ENCODE results near the gene TFCP2L1. TPM values are rescaled to one million over a fixed set of nuclear protein-coding genes. Genes with fewer than 3 reads are reported as not detected.
"Not testable (repeated sequence)": the region's sequence is repeated elsewhere in the genome, so short reads cannot be mapped to it uniquely, and the experiment has no call there.

The TFCP2L1 gene
- polyA plus RNA-seq (2012; ENCODE audit: missing spikeins): 1.8 TPM

GRCh38 chr2:121284463-121285449 lies at the start of gene TFCP2L1:
Gene TFCP2L1 (minus strand): TSS chr2:121285202. CDS start chr2:121285109, 93 bp downstream.
- FAIRE-seq (no peak), DNase-seq (ENCODE audit: insufficient read length) (peak; percentile 49)
- TF ChIP-seq POLR2AphosphoS5 (IDR thresholded peaks at IDR 0.05; ENCODE audit: low read depth, low read length) (no peak), POLR2A (IDR thresholded peaks at IDR 0.05; ENCODE audit: low read depth, low read length) (no peak), TAF1 (IDR thresholded peaks at IDR 0.05; ENCODE audit: borderline replicate concordance, low read depth, low read length) (no peak)

DNA sequence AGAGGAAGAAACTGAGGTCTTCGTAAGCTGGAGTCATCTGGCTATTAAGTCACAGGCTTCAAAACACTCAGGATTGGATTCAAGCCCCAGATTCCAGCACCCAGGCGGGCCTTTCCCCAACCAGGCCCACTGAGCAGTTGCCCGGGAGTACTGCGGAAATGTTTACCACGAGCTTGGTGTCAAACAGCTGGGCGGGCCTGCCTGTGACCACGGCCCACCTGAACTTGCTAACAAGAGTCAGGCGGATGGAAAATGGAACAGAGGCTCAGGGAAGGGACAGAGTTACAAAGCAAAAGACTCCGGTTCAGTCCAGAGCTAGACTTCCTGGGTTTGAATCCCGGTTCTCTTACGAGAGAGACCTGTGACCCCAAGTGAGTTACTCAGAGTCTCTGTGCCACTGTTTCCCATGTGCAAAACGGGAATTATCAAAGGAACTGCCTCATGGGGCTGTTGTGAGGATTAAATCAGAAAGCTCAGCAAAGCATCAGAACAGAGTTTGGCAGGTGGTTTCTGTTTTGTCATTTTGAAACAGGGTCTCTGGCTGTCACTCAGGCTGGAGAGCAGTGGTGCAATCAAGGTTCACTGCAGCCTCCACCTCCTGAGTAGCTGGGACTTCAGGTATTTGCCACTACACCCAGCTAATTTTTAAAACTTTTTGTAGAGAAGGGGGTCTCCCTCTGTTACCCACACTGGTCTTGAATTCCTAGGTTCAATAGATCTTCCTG lies 49.0 kb upstream of the TFCP2L1 start:
- no peak for TF ChIP-seq TAF1 (IDR thresholded peaks at IDR 0.05; ENCODE audit: borderline replicate concordance, low read depth, low read length)
- no peak for TF ChIP-seq POLR2AphosphoS5 (IDR thresholded peaks at IDR 0.05; ENCODE audit: low read depth, low read length)
- TF ChIP-seq POLR2A (IDR thresholded peaks at IDR 0.05; ENCODE audit: low read depth, low read length): no peak
- FAIRE-seq: peak; percentile 56

GRCh38 chr2:121333231-121333630 lies 48.2 kb upstream of the TFCP2L1 start:
- DNase-seq (ENCODE audit: insufficient read length): no peak
- FAIRE-seq: no peak
- TF ChIP-seq POLR2AphosphoS5 (IDR thresholded peaks at IDR 0.05; ENCODE audit: low read depth, low read length) (no peak), POLR2A (IDR thresholded peaks at IDR 0.05; ENCODE audit: low read depth, low read length) (no peak), TAF1 (IDR thresholded peaks at IDR 0.05; ENCODE audit: borderline replicate concordance, low read depth, low read length) (no peak)

More for the DNA sequence above, 49.0 kb upstream of the TFCP2L1 start:
- DNase-seq (ENCODE audit: insufficient read length): no peak

- FAIRE-seq; DNase-seq (ENCODE audit: insufficient read length): not testable (repeated sequence)
Observed at GRCh38 chr2:121331324-121331723, 46.3 kb upstream of the TFCP2L1 start.

GRCh38 chr2:121330921-121331320 lies 45.9 kb upstream of the TFCP2L1 start:
- no peak for TF ChIP-seq POLR2A (IDR thresholded peaks at IDR 0.05; ENCODE audit: low read depth, low read length)
- TF ChIP-seq POLR2AphosphoS5 (IDR thresholded peaks at IDR 0.05; ENCODE audit: low read depth, low read length): no peak
- no peak for TF ChIP-seq TAF1 (IDR thresholded peaks at IDR 0.05; ENCODE audit: borderline replicate concordance, low read depth, low read length)
- FAIRE-seq (no peak), DNase-seq (ENCODE audit: insufficient read length) (no peak)

DNA sequence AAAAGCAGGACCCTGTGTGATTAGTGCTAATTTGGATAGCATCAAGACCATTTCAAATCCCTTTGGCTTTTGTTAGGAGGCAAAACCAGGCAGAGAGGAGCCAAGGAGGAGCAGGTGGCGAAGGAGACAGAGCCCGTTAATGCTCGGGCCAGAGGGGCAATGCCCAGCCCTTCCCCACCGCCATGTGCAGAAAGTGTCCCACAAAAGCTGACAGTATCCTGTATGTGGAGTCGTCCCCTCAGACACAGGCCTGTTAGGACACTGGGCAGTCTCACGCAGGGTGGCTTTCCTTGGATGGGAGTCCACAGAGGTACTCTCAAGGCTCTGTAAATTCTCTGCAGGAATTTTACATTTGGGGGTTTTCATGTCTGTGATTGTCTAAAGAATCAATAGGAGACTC lies 44.8 kb upstream of the TFCP2L1 start:
- DNase-seq (ENCODE audit: insufficient read length) (no peak), FAIRE-seq (no peak)
- TF ChIP-seq POLR2AphosphoS5 (IDR thresholded peaks at IDR 0.05; ENCODE audit: low read depth, low read length) (no peak), TAF1 (IDR thresholded peaks at IDR 0.05; ENCODE audit: borderline replicate concordance, low read depth, low read length) (no peak), POLR2A (IDR thresholded peaks at IDR 0.05; ENCODE audit: low read depth, low read length) (no peak)

DNA sequence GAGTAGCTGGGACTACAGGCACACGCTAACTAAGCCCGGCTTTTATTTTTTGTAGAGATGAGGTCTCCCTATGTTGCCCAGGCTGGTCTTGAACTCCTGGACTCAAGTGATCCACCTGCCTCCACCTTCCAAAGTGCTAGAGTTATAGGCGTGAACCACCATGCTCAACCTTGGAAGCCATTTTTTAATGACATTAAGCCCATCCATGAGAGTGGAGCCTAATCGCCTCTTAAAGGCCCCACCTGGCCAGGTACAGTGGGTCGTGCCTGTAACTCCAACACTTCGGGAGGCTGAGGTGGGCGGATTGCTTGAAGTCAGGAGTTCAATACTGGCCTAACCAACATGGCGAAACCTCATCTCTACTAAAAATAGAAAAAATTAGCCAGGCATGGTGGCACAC lies 41.6 kb upstream of the TFCP2L1 start:
- DNase-seq (ENCODE audit: insufficient read length): no peak
- no peak for FAIRE-seq
- TF ChIP-seq POLR2A (IDR thresholded peaks at IDR 0.05; ENCODE audit: low read depth, low read length): no peak
- TF ChIP-seq POLR2AphosphoS5 (IDR thresholded peaks at IDR 0.05; ENCODE audit: low read depth, low read length): no peak
- no peak for TF ChIP-seq TAF1 (IDR thresholded peaks at IDR 0.05; ENCODE audit: borderline replicate concordance, low read depth, low read length)

- FAIRE-seq: no peak
- TF ChIP-seq POLR2AphosphoS5 (IDR thresholded peaks at IDR 0.05; ENCODE audit: low read depth, low read length): no peak
- TF ChIP-seq POLR2A (IDR thresholded peaks at IDR 0.05; ENCODE audit: low read depth, low read length): no peak
- TF ChIP-seq TAF1 (IDR thresholded peaks at IDR 0.05; ENCODE audit: borderline replicate concordance, low read depth, low read length): no peak
- no peak for DNase-seq (ENCODE audit: insufficient read length)
Observed at GRCh38 chr2:121324601-121325000, 39.6 kb upstream of the TFCP2L1 start.

DNA sequence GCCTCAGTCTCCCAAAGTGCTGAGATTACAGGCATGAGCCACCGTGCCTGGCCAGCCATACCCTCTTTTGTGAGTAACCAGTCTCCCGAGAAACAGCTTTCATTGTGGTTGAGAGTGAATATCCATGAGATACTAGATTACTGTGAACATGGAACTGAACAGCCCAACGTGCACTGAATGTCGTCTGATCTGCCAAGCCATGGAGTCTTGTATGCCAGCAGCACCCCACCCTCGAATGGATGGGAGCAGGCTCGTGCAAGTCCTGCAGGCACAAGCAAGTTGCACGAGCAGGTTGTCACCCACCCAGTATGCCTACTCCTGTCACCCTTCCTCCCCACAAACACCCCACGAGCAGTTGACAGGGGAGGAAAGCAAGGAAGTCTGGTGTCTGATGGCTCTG lies 36.5 kb upstream of the TFCP2L1 start:
- FAIRE-seq (no peak), DNase-seq (ENCODE audit: insufficient read length) (no peak)
- TF ChIP-seq POLR2A (IDR thresholded peaks at IDR 0.05; ENCODE audit: low read depth, low read length): no peak
- no peak for TF ChIP-seq POLR2AphosphoS5 (IDR thresholded peaks at IDR 0.05; ENCODE audit: low read depth, low read length)
- TF ChIP-seq TAF1 (IDR thresholded peaks at IDR 0.05; ENCODE audit: borderline replicate concordance, low read depth, low read length): no peak

GRCh38 chr2:121319941-121320340 lies 34.9 kb upstream of the TFCP2L1 start:
- FAIRE-seq: no peak
- TF ChIP-seq TAF1 (IDR thresholded peaks at IDR 0.05; ENCODE audit: borderline replicate concordance, low read depth, low read length) (no peak), POLR2A (IDR thresholded peaks at IDR 0.05; ENCODE audit: low read depth, low read length) (no peak), POLR2AphosphoS5 (IDR thresholded peaks at IDR 0.05; ENCODE audit: low read depth, low read length) (no peak)

GRCh38 chr2:121316986-121317385 lies 32.0 kb upstream of the TFCP2L1 start:
- DNase-seq (ENCODE audit: insufficient read length) (no peak), FAIRE-seq (no peak)
- TF ChIP-seq POLR2A (IDR thresholded peaks at IDR 0.05; ENCODE audit: low read depth, low read length) (no peak), TAF1 (IDR thresholded peaks at IDR 0.05; ENCODE audit: borderline replicate concordance, low read depth, low read length) (no peak), POLR2AphosphoS5 (IDR thresholded peaks at IDR 0.05; ENCODE audit: low read depth, low read length) (no peak)

More at GRCh38 chr2:121319941-121320340, 34.9 kb upstream of the TFCP2L1 start:
- DNase-seq (ENCODE audit: insufficient read length): no peak

- not testable (repeated sequence) for FAIRE-seq; DNase-seq (ENCODE audit: insufficient read length)
Observed at GRCh38 chr2:121313701-121314100, 28.7 kb upstream of the TFCP2L1 start.
